MM.1S (cell line): ENCODE measurements around the gene CNPY2.

ENCODE experiments used
- DNase-seq: peaks from one replicate; pipeline ENCODE4 v3.0.0-alpha.2; 2015
- H2AFZ ChIP-seq: fragments of 300-600 bp; sonication (generic); 2 replicates; pipeline ENCODE4 v1.6.0; 2016; ENCODE audit warnings: antibody characterized with exemption, low read length
- H3F3A ChIP-seq: fragments of 300-600 bp; sonication (generic); 2 replicates; pipeline ENCODE4 v1.6.1; 2016; ENCODE audit warnings: mild to moderate bottlenecking, antibody characterized with exemption, low read length, moderate library complexity, mixed read lengths; ENCODE audit not compliant: insufficient read depth
- H3K27ac ChIP-seq: fragments of 300-600 bp; sonication (generic); 2 replicates; pipeline ENCODE4 v1.5.1; 2016; ENCODE audit warnings: mild to moderate bottlenecking, low read length
- H3K27me3 ChIP-seq: fragments of 300-600 bp; sonication (generic); replicated peaks from 2 replicates; pipeline ENCODE4 v1.6.0; 2016; ENCODE audit warnings: low read length; ENCODE audit not compliant: insufficient read depth
- H3K36me3 ChIP-seq: fragments of 300-600 bp; sonication (generic); replicated peaks from 2 replicates; pipeline ENCODE4 v1.6.1; 2016; ENCODE audit warnings: mild to moderate bottlenecking, low read length, mixed read lengths; ENCODE audit not compliant: insufficient read depth
- H3K4me1 ChIP-seq: fragments of 300-600 bp; sonication (generic); 2 replicates; pipeline ENCODE4 v1.6.1; 2016; ENCODE audit warnings: low read length, mixed read lengths
- H3K4me2 ChIP-seq: fragments of 300-600 bp; sonication (generic); 2 replicates; pipeline ENCODE4 v1.6.0; 2016; ENCODE audit warnings: low read depth, low read length
- H3K4me3 ChIP-seq: fragments of 300-600 bp; sonication (generic); 2 replicates; pipeline ENCODE4 v1.5.1; 2016; ENCODE audit warnings: low read length, mixed read lengths
- H3K79me2 ChIP-seq: fragments of 300-600 bp; sonication (generic); 2 replicates; pipeline ENCODE4 v1.6.1; 2016; ENCODE audit warnings: mixed run types, low read length, mixed read lengths
- H3K9ac ChIP-seq: fragments of 300-600 bp; sonication (generic); 2 replicates; pipeline ENCODE4 v1.6.1; 2016; ENCODE audit warnings: low read length, mixed read lengths
- H3K9me2 ChIP-seq: fragments of 300-600 bp; sonication (generic); replicated peaks from 2 replicates; pipeline ENCODE4 v1.6.1; 2016; ENCODE audit warnings: mild to moderate bottlenecking, low read length, mixed read lengths; ENCODE audit not compliant: insufficient read depth
- H3K9me3 ChIP-seq: fragments of 300-600 bp; sonication (generic); replicated peaks from 2 replicates; pipeline ENCODE4 v1.6.1; 2016; ENCODE audit warnings: mild to moderate bottlenecking, low read length, mixed read lengths; ENCODE audit not compliant: insufficient read depth
- H4K20me1 ChIP-seq: fragments of 300-600 bp; sonication (generic); 2 replicates; pipeline ENCODE4 v1.6.1; 2016; ENCODE audit warnings: mild to moderate bottlenecking, low read length, moderate library complexity, mixed read lengths; ENCODE audit not compliant: insufficient read depth
- EZH2 ChIP-seq: fragments of 300-600 bp; sonication (generic); optimal IDR thresholded peaks from 2 replicates; pipeline ENCODE3; 2017; ENCODE audit warnings: low read depth, mild to moderate bottlenecking, antibody characterized with exemption, low read length, mixed read lengths
- EZH2phosphoT487 ChIP-seq: fragments of 300-600 bp; sonication (generic); IDR thresholded peaks from 2 replicates; pipeline ENCODE4 v1.6.1; 2018; ENCODE audit warnings: antibody characterized with exemption, low read length
- TF ChIP-seq, protein P1 (sequence below): fragments of 300-600 bp; sonication (generic); IDR thresholded peaks from 2 replicates; pipeline ENCODE4 v1.5.1; 2016; ENCODE audit warnings: antibody characterized with exemption, low read length, mixed read lengths

Gene CNPY2

GRCh38 chr12:56300644-56301464, 14.9 kb downstream of the CNPY2 start:
- TF ChIP-seq, protein P1, sequence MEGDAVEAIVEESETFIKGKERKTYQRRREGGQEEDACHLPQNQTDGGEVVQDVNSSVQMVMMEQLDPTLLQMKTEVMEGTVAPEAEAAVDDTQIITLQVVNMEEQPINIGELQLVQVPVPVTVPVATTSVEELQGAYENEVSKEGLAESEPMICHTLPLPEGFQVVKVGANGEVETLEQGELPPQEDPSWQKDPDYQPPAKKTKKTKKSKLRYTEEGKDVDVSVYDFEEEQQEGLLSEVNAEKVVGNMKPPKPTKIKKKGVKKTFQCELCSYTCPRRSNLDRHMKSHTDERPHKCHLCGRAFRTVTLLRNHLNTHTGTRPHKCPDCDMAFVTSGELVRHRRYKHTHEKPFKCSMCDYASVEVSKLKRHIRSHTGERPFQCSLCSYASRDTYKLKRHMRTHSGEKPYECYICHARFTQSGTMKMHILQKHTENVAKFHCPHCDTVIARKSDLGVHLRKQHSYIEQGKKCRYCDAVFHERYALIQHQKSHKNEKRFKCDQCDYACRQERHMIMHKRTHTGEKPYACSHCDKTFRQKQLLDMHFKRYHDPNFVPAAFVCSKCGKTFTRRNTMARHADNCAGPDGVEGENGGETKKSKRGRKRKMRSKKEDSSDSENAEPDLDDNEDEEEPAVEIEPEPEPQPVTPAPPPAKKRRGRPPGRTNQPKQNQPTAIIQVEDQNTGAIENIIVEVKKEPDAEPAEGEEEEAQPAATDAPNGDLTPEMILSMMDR, result no peak
- no peak for TF ChIP-seq EZH2
- no peak for TF ChIP-seq EZH2phosphoT487
- DNase-seq, result peak; percentile 17
- no peaks in the 10 kb centered on the region for H4K20me1 ChIP-seq
- H3K36me3 ChIP-seq, result no peaks in the 10 kb centered on the region; the same call in 1 of the 2 replicates
- no peaks in the 10 kb centered on the region for H3K27me3 ChIP-seq
- peak overlapping the region; percentile 95 for H3K4me3 ChIP-seq
- no peaks in the 10 kb centered on the region for H3K9me3 ChIP-seq
- H3K79me2 ChIP-seq, result peaks cover 54% of the 10 kb centered on the region
- H2AFZ ChIP-seq, result peak overlapping the region; percentile 81
- peak overlapping the region; percentile 91 for H3K4me2 ChIP-seq
- no peaks in the 10 kb centered on the region for H3K9me2 ChIP-seq
- peaks cover 26% of the 10 kb centered on the region for H3K4me1 ChIP-seq
- H3F3A ChIP-seq, result peaks cover 21% of the 10 kb centered on the region
- H3K9ac ChIP-seq, result peak overlapping the region; percentile 56; the same call in 1 of the 2 replicates
- peak overlapping the region; percentile 74; the same call in 1 of the 2 replicates for H3K27ac ChIP-seq

GRCh38 chr12:56299853-56300643, 15.7 kb downstream of the CNPY2 start, which contains the start of gene CS:
CS (minus strand) TSS chr12:56300330; CDS start chr12:56300201, 129 bp downstream.
- Histone ChIP-seq H4K20me1 (no peaks in the 10 kb centered on the region), H3K4me1 (peaks cover 26% of the 10 kb centered on the region), H3F3A (peaks cover 21% of the 10 kb centered on the region), H3K27ac (peak within 1 kb of the TSS; percentile 74), H3K9ac (peak within 1 kb of the TSS; percentile 76), H3K27me3 (no peaks in the 10 kb centered on the region), H3K9me2 (no peaks in the 10 kb centered on the region), H3K4me3 (peak within 1 kb of the TSS; percentile 95), H2AFZ (peak within 1 kb of the TSS; percentile 81), H3K36me3 (no peaks in the 10 kb centered on the region; the same call in 1 of the 2 replicates), H3K79me2 (peaks cover 62% of the 10 kb centered on the region), H3K4me2 (peak within 1 kb of the TSS; percentile 91), H3K9me3 (no peaks in the 10 kb centered on the region)
- no peak for TF ChIP-seq EZH2phosphoT487
- TF ChIP-seq EZH2, result no peak
- TF ChIP-seq, protein P1, result no peak
- peak; percentile 99 for DNase-seq

DNA sequence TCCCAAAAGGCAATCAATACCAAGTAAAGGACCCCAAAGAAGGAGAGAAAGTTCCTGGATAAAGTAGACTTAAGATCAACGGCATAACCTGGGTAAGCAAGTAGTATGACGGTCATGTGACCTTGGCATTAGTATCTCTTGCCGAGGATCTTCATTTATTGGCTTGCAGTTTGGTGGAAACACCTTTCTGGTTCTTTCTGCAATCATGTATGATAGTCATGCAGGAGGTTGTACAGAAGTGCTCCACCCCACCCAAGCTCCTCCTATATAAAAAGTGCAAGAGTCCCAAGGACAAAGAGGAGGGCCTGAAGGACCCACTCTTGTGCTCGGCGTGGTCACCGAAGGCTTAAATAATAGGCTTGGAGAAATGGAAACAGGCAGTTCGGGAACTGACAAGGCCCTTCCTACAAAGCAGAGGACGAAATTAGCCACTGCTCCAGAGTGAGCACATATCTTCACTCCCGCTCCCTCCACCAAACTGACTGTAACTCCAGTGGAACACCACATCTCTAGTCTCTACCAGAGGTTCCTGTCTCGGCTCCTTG, 16.4 kb downstream of the CNPY2 start:
- peaks cover 21% of the 10 kb centered on the region for H3F3A ChIP-seq
- H3K27ac ChIP-seq, result peak overlapping the region; percentile 74
- no peaks in the 10 kb centered on the region; the same call in 1 of the 2 replicates for H3K36me3 ChIP-seq
- no peaks in the 10 kb centered on the region for H3K9me3 ChIP-seq
- peak overlapping the region; percentile 95 for H3K4me3 ChIP-seq
- peak overlapping the region; percentile 71 for H3K4me2 ChIP-seq
- peaks cover 26% of the 10 kb centered on the region for H3K4me1 ChIP-seq
- H3K79me2 ChIP-seq, result peaks cover 69% of the 10 kb centered on the region
- peak; percentile 52 for DNase-seq
- no peaks in the 10 kb centered on the region for H3K27me3 ChIP-seq
- H2AFZ ChIP-seq, result peak overlapping the region; percentile 60
- H3K9ac ChIP-seq, result peak overlapping the region; percentile 76
- no peaks in the 10 kb centered on the region for H3K9me2 ChIP-seq
- no peaks in the 10 kb centered on the region for H4K20me1 ChIP-seq
- TF ChIP-seq, protein P1, result no peak
- TF ChIP-seq EZH2 (no peak), EZH2phosphoT487 (no peak)
